GM21515 (cell line): Measurements from ENCODE around the gene WWTR1.
A peak's percentile ranks its signal among the peaks of the same experiment; 100 is the strongest.

Source experiments
- ATAC-seq: cut with Tn5 transposase; IDR thresholded peaks from one replicate; pipeline ENCODE4 v1.9.1; 2021; ENCODE audit not compliant: unreplicated experiment

Gene WWTR1

DNA sequence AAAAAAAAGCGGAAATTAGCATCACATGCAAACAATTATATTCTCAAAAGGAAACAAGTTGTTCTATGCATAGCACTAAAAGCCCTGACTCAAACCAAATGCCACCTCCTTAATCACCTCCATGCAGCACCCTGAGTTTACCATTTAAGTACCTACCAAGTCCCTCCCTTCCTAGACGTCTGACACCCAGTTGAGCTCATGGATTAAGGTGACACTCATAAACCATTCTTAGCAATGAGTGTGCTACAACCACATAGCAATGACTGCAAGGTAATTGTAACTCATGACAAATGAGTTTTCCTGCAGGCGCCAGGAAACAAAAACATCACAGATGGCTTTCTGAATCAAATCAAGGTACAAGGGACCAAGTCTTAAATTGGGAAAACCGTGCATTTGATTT lies 32.0 kb downstream of the WWTR1 start:
- no peak for ATAC-seq

- no peak for ATAC-seq
Measured at GRCh38 chr3:149623824-149624223, 34.0 kb downstream of the WWTR1 start.

GRCh38 chr3:149621218-149622005 lies 36.4 kb downstream of the WWTR1 start:
- ATAC-seq, result peak; percentile 78

- ATAC-seq, result peak; percentile 57
Measured at GRCh38 chr3:149620291-149621020, 37.4 kb downstream of the WWTR1 start.

DNA sequence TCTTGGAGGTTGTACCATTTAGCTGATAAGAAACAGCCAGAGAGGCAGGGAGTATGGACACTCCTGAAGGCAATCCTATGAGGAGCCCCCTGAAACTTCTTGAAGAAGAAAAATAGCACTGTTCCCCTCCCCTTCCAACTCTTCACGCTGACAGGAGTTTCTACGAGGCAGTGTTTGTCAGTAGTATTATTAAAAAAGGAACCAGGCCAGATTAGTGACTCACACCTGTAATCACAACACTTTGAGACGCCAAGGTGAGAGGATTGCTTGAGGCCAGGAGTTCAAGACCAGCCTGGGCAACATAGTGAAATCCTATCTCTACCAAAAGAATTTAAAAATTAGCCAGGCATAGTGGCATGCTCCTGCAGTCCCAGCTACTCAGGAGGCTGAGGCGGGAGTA lies 38.7 kb downstream of the WWTR1 start:
- no peak for ATAC-seq

GRCh38 chr3:149618151-149619123 lies 39.4 kb downstream of the WWTR1 start:
- ATAC-seq, result no peak

GRCh38 chr3:149615731-149616221 lies 42.0 kb downstream of the WWTR1 start:
- ATAC-seq, result no peak

DNA sequence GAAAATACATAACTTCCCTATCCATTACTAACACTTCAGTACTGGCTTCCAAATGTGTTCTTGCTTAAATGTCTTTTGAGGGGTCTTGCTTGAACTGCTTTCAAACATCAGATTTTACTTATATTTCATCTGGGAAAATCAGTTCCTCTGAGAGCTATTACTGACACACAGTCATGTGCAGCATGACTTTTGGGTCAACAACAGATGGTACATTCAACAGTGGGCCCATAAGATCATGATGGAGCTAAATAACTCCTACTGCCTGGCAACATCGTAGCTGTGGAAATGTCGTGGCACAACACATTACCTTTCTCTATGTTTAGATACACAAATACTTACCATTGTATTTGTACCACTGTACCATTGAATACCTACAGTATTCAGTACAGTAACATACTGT lies 43.8 kb downstream of the WWTR1 start:
- no peak for ATAC-seq

GRCh38 chr3:149612456-149612855 lies 45.4 kb downstream of the WWTR1 start:
- no peak for ATAC-seq

DNA sequence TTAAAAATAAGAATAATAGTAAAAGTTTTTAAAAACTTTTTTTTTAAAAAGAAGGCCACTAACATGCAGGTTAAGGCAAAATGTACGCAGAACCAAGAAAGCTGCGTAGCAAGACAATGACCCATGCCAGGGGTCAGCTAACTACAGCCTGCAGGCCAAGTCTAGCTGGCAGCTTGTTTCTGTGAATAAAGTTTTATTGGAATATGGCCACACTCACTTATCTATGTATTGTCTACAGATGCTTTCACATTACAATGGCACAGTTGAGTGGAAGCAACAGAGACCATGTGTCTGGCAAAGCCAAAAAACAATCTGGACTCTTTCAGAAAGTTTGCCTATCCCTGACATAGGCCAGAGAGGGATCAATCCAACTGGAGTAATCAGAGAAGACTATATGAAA lies 46.7 kb downstream of the WWTR1 start:
- ATAC-seq, result no peak

GRCh38 chr3:149610351-149611105 lies 47.3 kb downstream of the WWTR1 start:
- ATAC-seq, result no peak

GRCh38 chr3:149609595-149609994 lies 48.2 kb downstream of the WWTR1 start:
- peak; percentile 92 for ATAC-seq

GRCh38 chr3:149608987-149609386 lies 48.8 kb downstream of the WWTR1 start:
- ATAC-seq, result no peak

- ATAC-seq, result no peak
Measured at GRCh38 chr3:149605902-149606301, 51.9 kb downstream of the WWTR1 start.

DNA sequence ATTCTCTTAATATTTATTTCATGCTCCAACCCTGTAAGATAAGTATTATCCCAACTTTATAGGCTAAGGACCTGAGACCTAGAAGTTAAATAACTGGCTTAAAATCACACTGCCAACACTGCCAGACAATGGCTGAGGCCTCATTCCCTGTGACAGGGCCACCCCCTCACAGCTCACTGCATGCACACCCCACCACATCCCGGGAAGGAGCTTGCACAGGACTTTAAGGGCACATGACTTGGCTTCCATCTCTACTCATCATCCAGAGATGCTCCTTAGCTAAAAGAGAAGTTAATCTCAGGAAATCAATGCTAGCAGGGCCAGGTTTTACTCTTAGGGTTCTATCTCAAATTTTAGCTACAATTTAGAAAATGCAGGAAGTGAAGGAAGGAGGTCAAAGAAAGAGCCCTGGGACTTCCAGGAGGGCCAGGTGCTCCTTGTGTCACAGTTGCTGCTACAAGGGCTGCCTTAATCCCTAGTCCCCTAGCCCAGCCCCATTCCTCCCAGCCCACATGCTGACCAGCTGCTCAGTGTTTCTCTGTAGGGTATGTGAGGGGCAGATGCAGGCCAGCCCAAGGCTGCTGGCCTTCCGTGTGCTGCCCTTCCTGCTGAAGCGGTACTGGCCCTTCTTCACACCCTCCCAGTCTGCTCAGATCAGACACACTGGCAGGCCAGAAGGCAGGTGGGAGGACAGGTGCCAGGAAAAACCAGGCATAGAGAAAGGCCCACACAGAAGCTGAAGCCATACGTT lies 53.5 kb downstream of the WWTR1 start:
- no peak for ATAC-seq

GRCh38 chr3:149603126-149604074 lies 54.4 kb downstream of the WWTR1 start:
- ATAC-seq, result no peak

- ATAC-seq, result no peak
Measured at GRCh38 chr3:149600634-149601033, 57.2 kb downstream of the WWTR1 start.

GRCh38 chr3:149599236-149599635 lies 58.6 kb downstream of the WWTR1 start:
- no peak for ATAC-seq
